NCI-H1417 (cell line): ENCODE results near the gene SUSD4.
"Not testable (repeated sequence)": the region's sequence is repeated elsewhere in the genome, so short reads cannot be mapped to it uniquely, and the experiment has no call there.

Source experiments
- DNase-seq, 3 experiments: peaks; one replicate each; lab custom pipeline; 2025; lab: John Stamatoyannopoulos, UW

Gene SUSD4

GRCh38 chr1:223363856-223364684 is at the start of gene SUSD4:
TSS of gene SUSD4 (minus strand) at chr1:223364176. CDS start at chr1:223363425, 751 bp downstream.
- peak; percentile 78 to 92 (median 91) for DNase-seq

DNA sequence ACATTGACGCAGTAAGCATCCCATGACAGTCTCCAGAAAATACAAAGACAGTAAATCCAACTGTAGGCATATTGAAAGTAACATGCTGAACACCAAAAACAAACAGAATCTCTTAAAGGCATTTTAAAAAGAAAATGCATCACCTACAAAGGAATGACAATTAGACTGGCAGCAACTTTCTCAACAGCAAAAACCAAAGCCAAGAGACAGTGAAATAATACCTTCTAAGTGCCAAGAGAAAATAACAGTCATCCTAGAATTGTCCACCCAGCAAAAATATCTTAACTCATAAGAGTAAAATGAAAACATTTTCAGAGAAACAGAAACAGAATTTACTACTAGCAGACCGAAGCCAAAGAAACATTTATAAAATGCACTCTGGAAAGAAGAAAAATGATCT is 49.2 kb upstream of the SUSD4 start:
- DNase-seq = no peak

GRCh38 chr1:223411710-223412109 is 47.7 kb upstream of the SUSD4 start:
- DNase-seq = no peak

DNA sequence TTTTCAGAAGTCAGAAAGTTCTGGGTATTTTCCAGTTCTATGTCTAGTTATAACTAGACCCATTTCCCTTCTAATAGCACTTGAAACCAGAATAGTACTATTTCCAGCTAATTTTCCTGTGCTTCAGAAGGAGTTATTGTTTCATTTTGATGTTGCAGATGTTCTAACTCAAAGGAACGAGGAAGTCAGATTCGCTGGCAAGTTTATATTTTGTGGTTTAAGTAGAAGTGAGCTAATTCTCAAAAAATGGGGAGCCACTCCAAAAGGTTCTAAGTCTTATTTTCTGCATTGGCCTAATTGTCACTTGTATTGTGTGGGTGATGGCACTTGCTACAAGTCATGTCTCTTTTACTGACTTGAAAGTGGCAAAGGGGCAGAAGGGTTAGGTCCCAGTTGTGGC is 47.3 kb upstream of the SUSD4 start:
- DNase-seq = no peak

DNA sequence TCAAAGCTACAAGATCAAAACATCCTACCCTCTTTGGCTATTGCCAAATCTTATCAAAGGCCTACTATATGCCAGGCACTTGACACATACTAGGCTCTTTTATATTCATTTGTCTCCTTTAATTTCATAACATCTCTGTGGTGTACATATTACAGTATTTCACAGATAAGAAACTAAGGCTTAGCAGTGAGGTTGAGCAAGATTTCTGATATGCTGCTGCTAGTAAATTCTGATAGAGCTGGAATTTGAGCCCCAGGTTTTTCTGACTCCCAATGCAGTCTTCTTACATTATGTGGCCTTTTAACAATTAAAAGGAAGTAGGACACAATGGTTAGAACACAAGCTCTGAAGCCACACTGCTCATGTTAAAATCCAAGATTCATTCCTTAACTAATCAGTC is 46.1 kb upstream of the SUSD4 start:
- DNase-seq = no peak

- no peak for DNase-seq
Measured at GRCh38 chr1:223405507-223405906, 41.5 kb upstream of the SUSD4 start.

GRCh38 chr1:223403184-223403815 is 39.3 kb upstream of the SUSD4 start:
- DNase-seq = peak in 2 of 3 experiments; percentile 7 to 61

- no peak for DNase-seq
Measured at GRCh38 chr1:223402790-223403142, 38.8 kb upstream of the SUSD4 start.

GRCh38 chr1:223401873-223402789 is 38.2 kb upstream of the SUSD4 start:
- no peak for DNase-seq

DNA sequence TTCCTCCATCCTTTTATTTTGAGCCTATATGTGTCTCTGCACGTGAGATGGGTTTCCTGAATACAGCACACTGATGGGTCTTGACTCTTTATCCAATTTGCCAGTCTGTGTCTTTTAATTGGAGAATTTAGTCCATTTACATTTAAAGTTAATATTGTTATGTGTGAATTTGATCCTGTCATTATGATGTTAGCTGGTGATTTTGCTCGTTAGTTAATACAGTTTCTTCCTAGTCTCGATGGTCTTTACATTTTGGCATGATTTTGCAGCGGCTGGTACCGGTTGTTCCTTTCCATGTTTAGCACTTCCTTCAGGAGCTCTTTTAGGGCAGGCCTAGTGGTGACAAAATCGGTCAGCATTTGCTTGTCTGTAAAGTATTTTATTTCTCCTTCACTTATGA is 35.4 kb upstream of the SUSD4 start:
- not testable (repeated sequence) for DNase-seq

DNA sequence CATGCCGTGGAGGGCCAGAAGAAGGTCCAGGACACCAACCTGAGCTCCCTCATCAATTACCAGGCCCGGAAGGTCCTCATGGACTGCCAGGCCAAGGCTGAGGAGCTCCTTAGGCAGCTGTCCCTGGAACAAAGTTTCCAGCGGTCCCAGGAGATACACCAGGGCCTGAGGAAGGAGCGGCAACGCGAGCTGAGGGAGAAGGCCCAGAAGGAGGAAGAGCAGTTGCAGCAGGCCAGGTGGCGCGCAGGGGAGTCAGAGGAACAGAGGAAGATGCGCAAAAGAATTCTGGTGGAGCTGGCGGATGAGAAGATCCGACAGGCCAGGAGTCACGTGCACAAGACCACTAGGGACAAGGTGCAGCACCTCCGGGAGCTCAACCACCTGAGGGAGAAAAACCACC is 30.7 kb upstream of the SUSD4 start:
- no peak for DNase-seq

DNA sequence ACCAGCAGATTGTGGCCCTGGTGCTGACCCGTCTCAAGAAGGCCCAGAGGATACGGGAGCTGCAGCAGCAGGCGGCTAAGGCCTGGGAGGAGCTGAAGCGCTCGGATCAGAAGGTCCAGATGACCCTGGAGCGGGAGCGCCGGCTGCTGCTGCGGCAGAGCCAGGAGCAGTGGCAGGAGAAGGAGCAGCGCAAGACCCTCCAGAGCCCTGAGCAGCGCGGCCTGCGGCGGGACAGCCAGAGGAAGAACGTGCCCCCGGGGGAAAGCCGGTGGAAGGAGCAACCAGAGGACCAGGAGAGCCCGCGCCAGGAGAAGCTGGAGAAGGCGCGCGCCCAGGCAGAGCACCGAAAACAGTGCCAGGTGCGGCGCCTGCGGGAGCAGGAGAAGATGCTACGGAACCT is 30.3 kb upstream of the SUSD4 start:
- no peak for DNase-seq

GRCh38 chr1:223393275-223394214 is 29.6 kb upstream of the SUSD4 start, which contains the start of gene CCDC185:
TSS of gene CCDC185 (plus strand) at chr1:223393415. CDS start at chr1:223393476, 61 bp downstream.
- DNase-seq = peak in 2 of 3 experiments; percentile 50 to 70

DNA sequence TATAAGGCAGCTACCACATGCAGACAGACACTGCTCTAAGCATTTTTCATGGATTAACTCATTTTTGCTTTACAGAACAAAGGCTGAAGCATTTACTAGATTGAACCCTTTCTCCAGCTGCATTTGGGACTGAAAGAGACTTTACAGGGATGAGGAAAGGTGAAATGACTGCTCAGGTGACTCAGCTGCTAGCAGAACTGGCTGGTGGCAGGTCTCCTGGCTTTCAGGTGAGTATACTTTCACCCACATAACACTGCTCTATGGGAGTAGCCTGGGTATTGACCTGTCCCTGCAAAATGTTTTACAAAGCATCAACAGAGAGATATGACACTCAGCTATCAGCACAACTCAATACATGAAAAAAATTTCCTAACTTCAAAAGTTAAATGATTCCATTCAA is 26.6 kb upstream of the SUSD4 start:
- no peak for DNase-seq

DNA sequence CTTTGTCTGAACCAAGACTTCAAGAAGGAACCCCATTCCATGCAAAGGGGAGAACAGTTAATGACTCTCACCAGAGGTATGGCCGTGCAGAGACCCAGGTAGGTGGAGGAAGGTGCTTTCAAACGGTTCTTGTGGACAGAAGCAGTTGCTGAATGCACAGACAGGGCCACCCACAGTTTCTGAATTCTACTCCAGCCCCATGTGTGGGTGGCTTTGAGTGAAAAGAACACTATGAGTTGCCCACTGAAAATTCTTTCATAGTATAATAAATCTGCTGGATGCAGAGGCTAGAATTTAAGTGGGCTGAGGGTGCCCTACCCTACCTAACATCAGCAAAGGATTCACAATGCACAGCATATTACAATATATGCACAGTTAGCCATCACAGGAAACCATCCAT is 22.0 kb upstream of the SUSD4 start:
- DNase-seq = no peak

- DNase-seq = peak in 1 of 3 experiments; percentile 7
Measured at GRCh38 chr1:223378754-223379153, 14.8 kb upstream of the SUSD4 start.

DNA sequence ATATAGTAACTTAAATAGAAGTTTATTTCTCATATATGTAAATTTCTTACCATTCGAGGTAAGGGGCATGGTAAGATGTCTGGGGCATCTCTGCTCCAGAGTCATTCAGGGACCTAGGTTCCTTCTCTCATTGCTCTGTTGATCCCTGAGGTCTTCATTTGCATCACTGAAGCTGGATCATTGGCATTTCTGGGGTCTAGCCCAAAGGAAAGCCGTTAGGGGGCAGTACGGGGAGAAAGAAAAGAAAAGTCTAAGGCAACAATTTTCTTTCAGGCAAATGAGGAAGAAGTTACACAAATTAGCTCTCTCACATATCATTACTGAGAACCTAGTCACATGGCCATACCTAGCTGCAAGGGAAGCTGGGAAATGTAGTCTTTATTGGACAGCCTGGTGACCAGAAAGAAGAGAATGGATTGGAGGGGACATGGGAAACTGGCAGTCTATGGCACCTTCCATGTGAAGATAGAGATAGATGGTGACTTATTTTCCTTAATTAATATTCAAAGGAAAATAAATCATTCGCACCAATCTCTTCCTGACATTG is 10.2 kb upstream of the SUSD4 start:
- DNase-seq = no peak

- DNase-seq = peak in 2 of 3 experiments; percentile 70 to 84
Measured at GRCh38 chr1:223364685-223365382, 858 bp upstream of the SUSD4 start.

DNA sequence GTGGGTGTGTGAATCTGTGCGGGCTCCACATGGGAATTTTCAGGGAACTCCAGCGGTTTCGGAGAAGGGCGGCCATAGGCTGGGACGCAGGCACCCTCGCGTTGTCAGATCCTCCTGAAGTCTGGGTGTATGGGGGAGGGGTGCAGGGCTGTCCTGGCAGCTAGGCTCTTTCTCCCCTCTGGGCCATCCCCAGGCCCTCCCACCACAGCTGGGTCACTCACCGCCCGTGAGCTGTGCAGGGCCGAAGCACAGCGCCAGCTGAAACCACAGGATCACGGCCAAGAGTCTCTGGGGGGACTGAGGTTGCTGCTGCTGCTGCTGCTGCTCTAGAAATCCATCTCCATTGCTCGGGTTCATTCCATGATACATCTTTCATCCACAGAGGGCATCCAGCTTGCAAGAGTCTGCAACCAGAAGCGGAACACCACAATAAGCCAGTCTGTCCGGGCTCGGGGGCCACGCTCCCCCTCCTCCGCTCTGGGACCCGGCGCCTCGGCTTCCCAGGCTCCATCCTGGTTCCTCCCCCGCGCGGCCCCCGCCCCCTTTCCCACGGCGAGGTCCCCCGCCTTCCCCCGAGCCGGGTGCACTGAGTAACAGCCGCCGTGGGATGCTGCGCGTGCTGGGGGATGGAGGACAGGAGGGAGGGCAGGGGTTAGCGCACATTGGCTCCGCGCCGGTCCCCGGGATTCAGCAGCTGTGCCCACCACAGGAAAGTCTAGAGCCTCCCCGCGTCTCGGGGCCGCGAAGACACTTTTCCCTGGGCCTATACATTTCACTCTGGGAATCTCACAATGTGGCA is 720 bp downstream of the SUSD4 start:
- DNase-seq = peak; percentile 37 to 83 (median 67)
